CD4-positive, alpha-beta T cell treated with Interleukin-2 at 100 ng/mL for 4 hours (primary cell): ENCODE data around the gene LRP1.
A peak's percentile ranks its signal among the peaks of the same experiment; 100 is the strongest.

Experiments used
- DNase-seq: peaks from one replicate; pipeline ENCODE4 v3.0.0-alpha.2; 2020; ENCODE audit warnings: low spot score

The LRP1 gene

GRCh38 chr12:57223191-57224165 is 95.2 kb downstream of the LRP1 start:
- DNase-seq, result peak; percentile 68

- no peak for DNase-seq
Observed at GRCh38 chr12:57224278-57224972, 96.1 kb downstream of the LRP1 start.

- peak; percentile 43 for DNase-seq
Observed at GRCh38 chr12:57224973-57225679, 96.8 kb downstream of the LRP1 start.

- no peak for DNase-seq
Observed at GRCh38 chr12:57225680-57226210, 97.5 kb downstream of the LRP1 start.

- DNase-seq, result no peak
Observed at GRCh38 chr12:57226588-57227314, 98.5 kb downstream of the LRP1 start.

GRCh38 chr12:57227315-57228115 is 99.2 kb downstream of the LRP1 start:
- DNase-seq, result no peak

GRCh38 chr12:57229046-57229633 is 100.9 kb downstream of the LRP1 start:
- peak; percentile 33 for DNase-seq

GRCh38 chr12:57229634-57230380 is 101.5 kb downstream of the LRP1 start, which contains the start of gene SHMT2:
SHMT2 (plus strand) TSS chr12:57229711; CDS start chr12:57229779, 68 bp downstream.
- peak; percentile 95 for DNase-seq

- no peak for DNase-seq
Observed at GRCh38 chr12:57230381-57231155, 102.3 kb downstream of the LRP1 start.

- DNase-seq, result no peak
Observed at GRCh38 chr12:57231276-57232021, 103.2 kb downstream of the LRP1 start.

GRCh38 chr12:57232156-57232756 is 104.0 kb downstream of the LRP1 start:
- DNase-seq, result no peak

GRCh38 chr12:57233357-57234232 is 105.3 kb downstream of the LRP1 start:
- no peak for DNase-seq

GRCh38 chr12:57234233-57234570 is 105.9 kb downstream of the LRP1 start:
- no peak for DNase-seq

- no peak for DNase-seq
Observed at GRCh38 chr12:57234571-57235016, 106.3 kb downstream of the LRP1 start.

GRCh38 chr12:57235017-57235727 is 106.9 kb downstream of the LRP1 start:
- no peak for DNase-seq

GRCh38 chr12:57235728-57236131 is 107.4 kb downstream of the LRP1 start:
- no peak for DNase-seq
